ENCODE results near the gene JAGN1. TPM values are rescaled to one million over a fixed set of nuclear protein-coding genes. Genes with fewer than 3 reads are reported as not detected.
A peak's percentile ranks its signal among the peaks of the same experiment; 100 is the strongest.

The JAGN1 gene
- total and polyA plus RNA-seq, 9 of the 15 experiments (the other 6 are each of a cell fraction or from before 2014, with no cell fraction given): 31.6 to 77.8 (median 40.3) TPM

- TF ChIP-seq CTCFL (IDR thresholded peaks at IDR 0.05; ENCODE audit: borderline replicate concordance, insufficient read depth, low read depth, low read length, poor library complexity, severe bottlenecking): no peak
- 0 out of 4 replicates have a peak, but pooled peaks of 1 of the 2 experiments have one; percentile 68 for TF ChIP-seq ZNF639 (CRISPR knock-in tag; conservative IDR thresholded peaks at IDR 0.05 in 1 of 2, IDR thresholded peaks at IDR 0.05 in 1 of 2)
- TF ChIP-seq PHF20 (IDR thresholded peaks at IDR 0.05; ENCODE audit: partially characterized antibody): peak; percentile 93
- TF ChIP-seq CGGBP1 (CRISPR knock-in tag; IDR thresholded peaks at IDR 0.05): 0 out of 2 replicates have a peak, but pooled peaks have one; percentile 21
- peak; percentile 16 to 75; a peak in 2 of 4 replicates for TF ChIP-seq MLLT1 (IDR thresholded peaks at IDR 0.05)
- peak; percentile 8; the same call in 1 of the 2 replicates for TF ChIP-seq ZNF24 (IDR thresholded peaks at IDR 0.05)
- TF ChIP-seq KDM4B (IDR thresholded peaks at IDR 0.05; ENCODE audit: borderline replicate concordance in 2 of 2, low read depth in 1 of 2): peak in 1 of 2 experiments; percentile 82; a peak in 1 of 4 replicates
- TF ChIP-seq ZNF766 (CRISPR knock-in tag; conservative IDR thresholded peaks at IDR 0.05): no peak
- TF ChIP-seq CREB1 (IDR thresholded peaks at IDR 0.05): no peak
- TF ChIP-seq CREB1 (CRISPR knock-in tag; IDR thresholded peaks at IDR 0.05): peak; percentile 62; the same call in 1 of the 2 replicates
- peak; percentile 89; the same call in 1 of the 2 replicates for TF ChIP-seq ZNF511 (CRISPR knock-in tag; IDR thresholded peaks at IDR 0.05)
- no peak for TF ChIP-seq MED1 (CRISPR knock-in tag; IDR thresholded peaks at IDR 0.05; ENCODE audit: borderline replicate concordance)
- TF ChIP-seq HIVEP1 (CRISPR knock-in tag; IDR thresholded peaks at IDR 0.05): 0 out of 2 replicates have a peak, but pooled peaks have one; percentile 49
- TF ChIP-seq CREB3L1 (IDR thresholded peaks at IDR 0.05; ENCODE audit: borderline replicate concordance, low read depth): peak; percentile 89; the same call in 1 of the 2 replicates
- 0 out of 2 replicates have a peak, but pooled peaks have one; percentile 62 for TF ChIP-seq ARID3B (CRISPR knock-in tag; IDR thresholded peaks at IDR 0.05; ENCODE audit: borderline replicate concordance)
Observed at GRCh38 chr3:9890249-9891071, at the start of gene JAGN1 (continued).

Data from K562 (cell line).